ENCODE data around the gene FBXO38. TPM values are rescaled to one million over a fixed set of nuclear protein-coding genes. Genes with fewer than 3 reads are reported as not detected.

Gene FBXO38
- total and polyA plus RNA-seq, 9 of the 15 experiments (the other 6 are each of a cell fraction or from before 2014, with no cell fraction given) = 7.4 to 39.4 (median 29.3) TPM

GRCh38 chr5:148474025-148474511 lies 90.3 kb downstream of the FBXO38 start (continued):
- TF ChIP-seq ZBTB5 (IDR thresholded peaks at IDR 0.05) (no peak), ZNF395 (CRISPR knock-in tag; IDR thresholded peaks at IDR 0.05) (no peak), NRF1 (conservative IDR thresholded peaks at IDR 0.05 in 1 of 2, IDR thresholded peaks at IDR 0.05 in 1 of 2) (no peak), ZNF143 (CRISPR knock-in tag; IDR thresholded peaks at IDR 0.05) (no peak), JUN (IDR thresholded peaks at IDR 0.05; ENCODE audit: borderline replicate concordance, low read depth, low read length) (0 out of 2 replicates have a peak, but pooled peaks have one; percentile 17), JUN (CRISPR knock-in tag; IDR thresholded peaks at IDR 0.05; ENCODE audit: borderline replicate concordance) (no peak), ELF1 (tag; IDR thresholded peaks at IDR 0.05) (no peak), CBFA2T2 (conservative IDR thresholded peaks at IDR 0.05) (no peak), HLTF (IDR thresholded peaks at IDR 0.05) (no peak), DDX20 (tag; IDR thresholded peaks at IDR 0.05; ENCODE audit: low read depth) (no peak), MYNN (IDR thresholded peaks at IDR 0.05) (peak; percentile 41; the same call in 1 of the 2 replicates), MYNN (CRISPR knock-in tag; IDR thresholded peaks at IDR 0.05) (no peak), ZNF174 (CRISPR knock-in tag; IDR thresholded peaks at IDR 0.05) (no peak), ZNF717 (CRISPR knock-in tag; IDR thresholded peaks at IDR 0.05) (no peak), HMBOX1 (IDR thresholded peaks at IDR 0.05) (no peak), NR2F6 (CRISPR knock-in tag; IDR thresholded peaks at IDR 0.05) (no peak), DACH1 (IDR thresholded peaks at IDR 0.05; ENCODE audit: partially characterized antibody) (no peak), MCM3 (IDR thresholded peaks at IDR 0.05) (no peak), ZNF764 (CRISPR knock-in tag; IDR thresholded peaks at IDR 0.05; ENCODE audit: low read depth) (no peak), E2F5 (CRISPR knock-in tag; IDR thresholded peaks at IDR 0.05) (no peak), PRDM10 (IDR thresholded peaks at IDR 0.05; ENCODE audit: partially characterized antibody) (no peak)

Data from K562 (cell line).